Measurements from ENCODE around the gene NFATC2.

GRCh38 chr20:51342510-51343236 is 199.8 kb downstream of the NFATC2 start:
- TF ChIP-seq POLR2AphosphoS5 (IDR thresholded peaks at IDR 0.05) (no peak), POLR2A (IDR thresholded peaks at IDR 0.05) (no peak), CTCF (IDR thresholded peaks at IDR 0.05) (no peak)
